ENCODE results near the gene CDH18.

DNA sequence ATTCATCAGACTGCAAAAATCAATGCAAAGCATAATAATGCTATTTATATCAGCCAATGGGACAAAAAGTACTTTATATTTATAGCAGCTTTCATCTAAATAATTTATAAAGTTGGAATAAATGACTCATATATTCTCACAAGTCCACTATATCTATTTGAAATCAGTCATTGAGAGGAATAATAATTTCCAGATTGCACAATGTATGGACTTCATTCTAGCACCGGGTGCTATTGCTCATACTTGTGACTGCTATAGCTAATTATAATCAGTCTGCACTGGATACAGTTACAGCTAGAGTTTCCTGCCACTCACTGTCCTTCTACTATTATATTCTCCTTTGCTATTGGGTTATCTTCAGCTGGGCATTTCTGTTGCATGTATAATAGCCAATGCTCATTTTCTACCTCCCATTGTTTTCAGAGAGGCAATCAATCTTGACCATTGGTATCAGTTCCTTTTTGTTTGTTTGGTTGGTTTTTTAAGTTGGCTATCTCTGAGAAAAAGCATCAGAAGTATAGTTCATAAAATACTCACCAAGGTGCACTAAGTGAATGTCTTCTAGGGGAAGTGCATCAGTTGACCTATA lies 1.9 kb downstream of the CDH18 start:
- TF ChIP-seq GATA2 (IDR thresholded peaks at IDR 0.05; ENCODE audit: low read depth, low read length) (no peak), GATA3 (IDR thresholded peaks at IDR 0.05; ENCODE audit: low read depth, low read length) (no peak)
